ENCODE results near the gene VWF. TPM values are rescaled to one million over a fixed set of nuclear protein-coding genes. Genes with fewer than 3 reads are reported as not detected.
"Not testable (repeated sequence)": the region's sequence is repeated elsewhere in the genome, so short reads cannot be mapped to it uniquely, and the experiment has no call there.

Gene VWF
- total and polyA plus RNA-seq, 12 donors = 104 to 480 (median 253) TPM

GRCh38 chr12:6143303-6143675 is 18.8 kb upstream of the VWF start:
- no peaks in the 10 kb centered on the region for H3K36me3 ChIP-seq
- no peak overlapping the region for H3K4me3 ChIP-seq
- H3K9me3 ChIP-seq = no peaks in the 10 kb centered on the region
- DNase-seq = no peak
- no peaks in the 10 kb centered on the region for H3K27me3 ChIP-seq
- TF ChIP-seq, protein P1, sequence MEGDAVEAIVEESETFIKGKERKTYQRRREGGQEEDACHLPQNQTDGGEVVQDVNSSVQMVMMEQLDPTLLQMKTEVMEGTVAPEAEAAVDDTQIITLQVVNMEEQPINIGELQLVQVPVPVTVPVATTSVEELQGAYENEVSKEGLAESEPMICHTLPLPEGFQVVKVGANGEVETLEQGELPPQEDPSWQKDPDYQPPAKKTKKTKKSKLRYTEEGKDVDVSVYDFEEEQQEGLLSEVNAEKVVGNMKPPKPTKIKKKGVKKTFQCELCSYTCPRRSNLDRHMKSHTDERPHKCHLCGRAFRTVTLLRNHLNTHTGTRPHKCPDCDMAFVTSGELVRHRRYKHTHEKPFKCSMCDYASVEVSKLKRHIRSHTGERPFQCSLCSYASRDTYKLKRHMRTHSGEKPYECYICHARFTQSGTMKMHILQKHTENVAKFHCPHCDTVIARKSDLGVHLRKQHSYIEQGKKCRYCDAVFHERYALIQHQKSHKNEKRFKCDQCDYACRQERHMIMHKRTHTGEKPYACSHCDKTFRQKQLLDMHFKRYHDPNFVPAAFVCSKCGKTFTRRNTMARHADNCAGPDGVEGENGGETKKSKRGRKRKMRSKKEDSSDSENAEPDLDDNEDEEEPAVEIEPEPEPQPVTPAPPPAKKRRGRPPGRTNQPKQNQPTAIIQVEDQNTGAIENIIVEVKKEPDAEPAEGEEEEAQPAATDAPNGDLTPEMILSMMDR (IDR thresholded peaks at IDR 0.05) = no peak
- intact Hi-C loops (cut with DNase I) = no loop called here
- H3K27ac ChIP-seq = no peak overlapping the region
- ATAC-seq = no peak
- H3K4me1 ChIP-seq = peaks cover 3 to 53% (median 27%) of the 10 kb centered on the region in 9 donors
- WGBS, 2 donors = 90 to 93% methylated on average over 4 of the region's 4 CpGs

- peaks cover 3 to 56% (median 27%) of the 10 kb centered on the region in 9 donors for H3K4me1 ChIP-seq
- intact Hi-C loops (cut with DNase I); H3K36me3 ChIP-seq; H3K27me3 ChIP-seq; DNase-seq; H3K4me3 ChIP-seq; ATAC-seq; H3K9me3 ChIP-seq: not testable (repeated sequence)
- H3K27ac ChIP-seq = peak overlapping the region in 5 of 10 donors; percentile 64 to 93 (median 80)
- WGBS, 2 donors = 85 to 89% methylated on average over 27 to 30 of the region's 35 CpGs
Measured at GRCh38 chr12:6142368-6143302, 18.2 kb upstream of the VWF start.

DNA sequence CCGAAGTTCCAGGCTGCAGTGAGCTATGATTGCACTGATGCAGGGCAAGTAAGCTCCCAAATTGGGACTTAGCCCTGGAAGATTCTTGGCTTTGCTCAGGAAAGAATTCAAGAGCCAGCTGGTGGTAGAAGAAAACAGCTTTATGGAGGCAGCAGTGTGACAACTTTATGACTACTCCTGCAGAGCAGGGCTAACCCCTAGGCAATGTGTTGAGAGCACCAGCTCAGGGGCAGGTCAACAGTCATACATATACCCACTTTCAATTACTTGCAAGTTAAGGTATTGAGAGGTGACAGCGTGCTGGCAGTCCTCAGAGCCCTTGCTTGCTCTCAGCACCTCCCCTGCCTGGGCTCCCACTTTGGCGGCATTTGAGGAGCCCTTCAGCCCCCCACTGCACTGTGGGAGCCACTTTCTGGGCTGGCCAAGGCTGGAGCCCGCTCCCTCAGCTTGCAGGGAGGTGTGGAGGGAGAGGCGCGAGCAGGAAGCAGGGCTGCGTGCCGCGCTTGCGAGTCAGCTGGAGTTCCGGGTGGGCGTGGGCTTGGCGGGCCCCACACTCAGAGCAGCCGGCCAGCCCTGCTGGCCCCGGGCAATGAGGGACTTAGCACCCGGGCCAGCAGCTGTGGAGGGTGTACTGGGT is 17.4 kb upstream of the VWF start:
- H3K27ac ChIP-seq = peak overlapping the region in 9 of 10 donors; percentile 14 to 93 (median 64)
- H3K9me3 ChIP-seq; intact Hi-C loops (cut with DNase I); H3K36me3 ChIP-seq; ATAC-seq; H3K27me3 ChIP-seq; H3K4me3 ChIP-seq; DNase-seq: not testable (repeated sequence)
- H3K4me1 ChIP-seq = peaks cover 3 to 56% (median 27%) of the 10 kb centered on the region in 9 donors
- 72 to 81% methylated on average over 15 to 16 of the region's 16 CpGs for WGBS, 2 donors

DNA sequence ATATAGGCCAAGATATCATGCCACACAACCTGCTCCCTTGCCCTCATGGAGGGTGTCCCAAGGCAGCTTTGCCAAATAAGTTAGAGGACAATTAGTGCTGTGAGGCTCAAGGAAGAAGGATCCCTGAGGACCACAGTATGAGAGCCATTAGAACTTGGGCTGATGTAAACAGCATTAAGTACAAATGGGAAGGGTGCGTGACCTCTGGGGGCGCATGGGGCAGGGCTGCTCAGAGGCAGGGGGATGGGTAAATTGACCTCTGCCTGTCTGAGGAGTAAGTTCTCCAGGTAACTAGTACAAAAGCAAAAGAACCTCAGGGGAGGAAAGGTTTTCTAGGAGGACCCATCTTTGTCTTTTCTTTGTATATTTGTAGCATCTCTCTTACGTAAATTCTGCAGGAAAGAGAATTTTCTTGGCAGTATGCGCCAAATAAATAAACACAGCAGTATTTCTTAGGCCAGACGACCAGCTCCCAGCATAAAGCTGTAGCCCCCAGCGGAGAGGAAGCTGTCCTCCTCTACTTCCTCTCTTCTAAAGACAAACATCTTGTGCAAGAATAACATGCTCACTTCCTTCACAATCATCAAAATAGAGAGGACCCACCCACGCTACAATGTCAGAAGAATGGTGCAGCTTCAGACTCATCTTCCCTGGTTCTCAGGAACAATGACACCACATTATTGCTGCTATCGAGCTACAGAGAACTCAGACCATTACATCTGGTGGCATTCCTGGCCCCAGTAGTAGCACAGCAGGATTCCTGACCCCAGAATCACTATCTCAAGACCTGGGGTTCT is 16.4 kb upstream of the VWF start:
- no peaks in the 10 kb centered on the region for H3K27me3 ChIP-seq
- WGBS, 2 donors = 53 to 63% methylated on average over 8 of the region's 8 CpGs
- peak overlapping the region; percentile 36 to 93 (median 64) for H3K27ac ChIP-seq
- H3K36me3 ChIP-seq = no peaks in the 10 kb centered on the region
- TF ChIP-seq, protein P1 (IDR thresholded peaks at IDR 0.05) = no peak
- DNase-seq (peak in 1 of 2 donors; percentile 56), ATAC-seq (peak; percentile 68 to 89 (median 80))
- H3K9me3 ChIP-seq = no peaks in the 10 kb centered on the region
- no peak overlapping the region for H3K4me3 ChIP-seq
- intact Hi-C loops (cut with DNase I) = no loop called here
- peaks cover 3 to 56% (median 27%) of the 10 kb centered on the region in 9 donors for H3K4me1 ChIP-seq

GRCh38 chr12:6135071-6135470 is 10.6 kb upstream of the VWF start:
- intact Hi-C loops (cut with DNase I) = no loop called here
- peaks cover 0 to 4% (median 0%) of the 10 kb centered on the region in 11 donors for H3K9me3 ChIP-seq
- DNase-seq (no peak), ATAC-seq (peak in 1 of 8 donors; percentile 52)
- H3K4me1 ChIP-seq = peaks cover 0 to 26% (median 12%) of the 10 kb centered on the region in 9 donors
- peaks cover 0 to 4% (median 0%) of the 10 kb centered on the region in 7 donors for H3K27me3 ChIP-seq
- H3K4me3 ChIP-seq = no peak overlapping the region
- peak overlapping the region in 1 of 10 donors; percentile 17 for H3K27ac ChIP-seq
- TF ChIP-seq, protein P1 (IDR thresholded peaks at IDR 0.05) = no peak
- WGBS, 2 donors = 32 to 54% methylated on average over 2 of the region's 2 CpGs
- no peaks in the 10 kb centered on the region for H3K36me3 ChIP-seq
